Measurements from ENCODE around the gene MYH2.

GRCh38 chr17:10516638-10517037 is 32.8 kb downstream of the MYH2 start:
- TF ChIP-seq CTCF (conservative IDR thresholded peaks at IDR 0.05; ENCODE audit: low read length) (no peak), EZH2phosphoT487 (IDR thresholded peaks at IDR 0.05; ENCODE audit: borderline replicate concordance) (no peak)
